ENCODE measurements around the gene SEC23A. TPM values are rescaled to one million over a fixed set of nuclear protein-coding genes. Genes with fewer than 3 reads are reported as not detected.
"Not testable (repeated sequence)": the region's sequence is repeated elsewhere in the genome, so short reads cannot be mapped to it uniquely, and the experiment has no call there.

Gene SEC23A
- polyA plus RNA-seq, 1 donor = 92.8 TPM

DNA sequence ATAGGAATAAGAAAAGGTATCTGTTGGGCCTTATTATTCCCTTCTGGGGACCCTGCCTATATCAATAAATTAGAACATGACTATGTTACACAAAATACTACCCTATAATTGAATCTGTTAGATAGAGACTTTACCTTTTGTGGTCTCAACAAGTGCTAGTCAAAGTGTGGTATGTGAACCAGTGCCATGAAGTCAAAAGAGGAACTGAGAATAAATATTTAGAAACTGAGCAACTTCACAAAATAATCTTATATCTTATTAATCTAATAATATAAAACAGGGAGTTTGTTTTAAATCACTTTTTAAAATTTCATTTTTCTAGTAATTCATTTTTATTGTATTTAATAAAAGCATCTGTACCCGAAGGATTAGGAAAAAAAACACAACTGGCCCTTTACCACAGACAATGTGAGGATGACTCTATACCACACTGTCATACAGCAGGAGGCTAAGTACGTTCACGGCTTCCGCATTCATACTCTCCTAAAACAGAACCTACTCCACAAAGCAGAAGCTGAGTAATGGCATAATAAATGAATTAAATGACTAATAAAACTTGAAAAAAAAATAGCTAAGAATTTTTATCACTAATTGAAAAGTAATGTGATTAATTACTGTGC lies 42.1 kb downstream of the SEC23A start:
- Histone ChIP-seq H3K36me3 (ENCODE audit: control insufficient read depth, insufficient read depth, low read length) (peaks cover 59% of the 10 kb centered on the region), H3K4me1 (ENCODE audit: control insufficient read depth, insufficient read depth, low read length) (no peaks in the 10 kb centered on the region), H3K4me3 (ENCODE audit: low read length) (no peak overlapping the region), H3K27me3 (ENCODE audit: control insufficient read depth, insufficient read depth, low read length) (no peaks in the 10 kb centered on the region), H3K9me3 (ENCODE audit: control insufficient read depth, low read depth, low read length) (peaks cover 15% of the 10 kb centered on the region), H3K27ac (ENCODE audit: low read length) (no peak overlapping the region)
- no peak for DNase-seq
- 96% methylated on average over 4 of the region's 4 CpGs for WGBS (ENCODE audit: insufficient coverage, low lambda C conversion rate)

GRCh38 chr14:39055786-39056474 lies 47.1 kb downstream of the SEC23A start:
- 93% methylated on average over 5 of the region's 10 CpGs for WGBS (ENCODE audit: insufficient coverage, low lambda C conversion rate)
- H3K4me3 ChIP-seq (ENCODE audit: low read length) = no peak overlapping the region
- peak in 1 of 2 donors; percentile 7 for DNase-seq
- peaks cover 25% of the 10 kb centered on the region for H3K9me3 ChIP-seq (ENCODE audit: control insufficient read depth, low read depth, low read length)
- H3K27ac ChIP-seq (ENCODE audit: low read length) = no peak overlapping the region
- H3K4me1 ChIP-seq (ENCODE audit: control insufficient read depth, insufficient read depth, low read length) = no peaks in the 10 kb centered on the region
- H3K27me3 ChIP-seq (ENCODE audit: control insufficient read depth, insufficient read depth, low read length) = no peaks in the 10 kb centered on the region
- peaks cover 74% of the 10 kb centered on the region for H3K36me3 ChIP-seq (ENCODE audit: control insufficient read depth, insufficient read depth, low read length)

GRCh38 chr14:39052869-39053454 lies 50.1 kb downstream of the SEC23A start:
- H3K27me3 ChIP-seq (ENCODE audit: control insufficient read depth, insufficient read depth, low read length); H3K4me3 ChIP-seq (ENCODE audit: low read length); DNase-seq; H3K27ac ChIP-seq (ENCODE audit: low read length); H3K4me1 ChIP-seq (ENCODE audit: control insufficient read depth, insufficient read depth, low read length): not testable (repeated sequence)
- peaks cover 25% of the 10 kb centered on the region for H3K9me3 ChIP-seq (ENCODE audit: control insufficient read depth, low read depth, low read length)
- WGBS (ENCODE audit: insufficient coverage, low lambda C conversion rate) = no CpG with 5 or more reads among the region's 5 CpGs
- H3K36me3 ChIP-seq (ENCODE audit: control insufficient read depth, insufficient read depth, low read length) = peaks cover 73% of the 10 kb centered on the region

GRCh38 chr14:39050389-39050788 lies 52.6 kb downstream of the SEC23A start:
- Histone ChIP-seq H3K4me3 (ENCODE audit: low read length) (no peak overlapping the region), H3K9me3 (ENCODE audit: control insufficient read depth, low read depth, low read length) (peaks cover 4% of the 10 kb centered on the region), H3K27me3 (ENCODE audit: control insufficient read depth, insufficient read depth, low read length) (no peaks in the 10 kb centered on the region), H3K27ac (ENCODE audit: low read length) (peak overlapping the region; percentile 31), H3K36me3 (ENCODE audit: control insufficient read depth, insufficient read depth, low read length) (peaks cover 74% of the 10 kb centered on the region), H3K4me1 (ENCODE audit: control insufficient read depth, insufficient read depth, low read length) (no peaks in the 10 kb centered on the region)
- peak; percentile 61 to 83 for DNase-seq
- no CpG with 5 or more reads among the region's 2 CpGs for WGBS (ENCODE audit: insufficient coverage, low lambda C conversion rate)

DNA sequence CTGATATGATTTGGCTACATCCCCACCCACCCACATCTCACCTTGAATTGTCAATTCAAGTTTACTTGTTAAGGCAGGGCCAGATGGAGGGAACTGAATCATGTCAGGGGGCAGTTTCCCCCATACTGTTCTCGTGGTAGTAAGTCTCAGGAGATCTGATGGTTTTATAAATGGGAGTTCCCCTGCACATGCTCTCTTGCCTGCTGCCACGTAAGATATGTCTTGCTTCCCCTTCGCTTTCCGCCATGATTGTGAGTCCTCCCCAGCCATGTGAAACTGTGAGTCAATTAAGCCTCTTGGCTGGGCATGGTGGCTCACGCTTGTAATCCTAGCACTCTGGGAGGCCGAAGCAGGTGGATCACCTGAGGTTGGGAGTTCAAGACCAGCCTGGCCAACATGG lies 57.1 kb downstream of the SEC23A start:
- not testable (repeated sequence) for H3K4me3 ChIP-seq (ENCODE audit: low read length); H3K9me3 ChIP-seq (ENCODE audit: control insufficient read depth, low read depth, low read length); H3K27me3 ChIP-seq (ENCODE audit: control insufficient read depth, insufficient read depth, low read length); H3K27ac ChIP-seq (ENCODE audit: low read length); DNase-seq; H3K4me1 ChIP-seq (ENCODE audit: control insufficient read depth, insufficient read depth, low read length)
- WGBS (ENCODE audit: insufficient coverage, low lambda C conversion rate) = no CpG with 5 or more reads among the region's 6 CpGs
- peaks cover 62% of the 10 kb centered on the region for H3K36me3 ChIP-seq (ENCODE audit: control insufficient read depth, insufficient read depth, low read length)

- H3K27ac ChIP-seq (ENCODE audit: low read length) = no peak overlapping the region
- no peaks in the 10 kb centered on the region for H3K9me3 ChIP-seq (ENCODE audit: control insufficient read depth, low read depth, low read length)
- no peaks in the 10 kb centered on the region for H3K27me3 ChIP-seq (ENCODE audit: control insufficient read depth, insufficient read depth, low read length)
- H3K36me3 ChIP-seq (ENCODE audit: control insufficient read depth, insufficient read depth, low read length) = peaks cover 65% of the 10 kb centered on the region
- DNase-seq = no peak
- WGBS (ENCODE audit: insufficient coverage, low lambda C conversion rate) = no CpG with 5 or more reads among the region's 1 CpG
- no peaks in the 10 kb centered on the region for H3K4me1 ChIP-seq (ENCODE audit: control insufficient read depth, insufficient read depth, low read length)
- H3K4me3 ChIP-seq (ENCODE audit: low read length) = no peak overlapping the region
Observed at GRCh38 chr14:39043352-39043943, 59.6 kb downstream of the SEC23A start.

- Histone ChIP-seq H3K27ac (ENCODE audit: low read length) (no peak overlapping the region), H3K4me3 (ENCODE audit: low read length) (no peak overlapping the region), H3K27me3 (ENCODE audit: control insufficient read depth, insufficient read depth, low read length) (no peaks in the 10 kb centered on the region), H3K4me1 (ENCODE audit: control insufficient read depth, insufficient read depth, low read length) (no peaks in the 10 kb centered on the region), H3K36me3 (ENCODE audit: control insufficient read depth, insufficient read depth, low read length) (peaks cover 61% of the 10 kb centered on the region), H3K9me3 (ENCODE audit: control insufficient read depth, low read depth, low read length) (no peaks in the 10 kb centered on the region)
- 100% methylated on average over 2 of the region's 2 CpGs for WGBS (ENCODE audit: insufficient coverage, low lambda C conversion rate)
- no peak for DNase-seq
Observed at GRCh38 chr14:39040529-39040928, 62.5 kb downstream of the SEC23A start.

- H3K9me3 ChIP-seq (ENCODE audit: control insufficient read depth, low read depth, low read length) = no peaks in the 10 kb centered on the region
- DNase-seq = no peak
- no peak overlapping the region for H3K27ac ChIP-seq (ENCODE audit: low read length)
- no peaks in the 10 kb centered on the region for H3K4me1 ChIP-seq (ENCODE audit: control insufficient read depth, insufficient read depth, low read length)
- H3K4me3 ChIP-seq (ENCODE audit: low read length) = no peak overlapping the region
- 100% methylated on average over 1 of the region's 2 CpGs for WGBS (ENCODE audit: insufficient coverage, low lambda C conversion rate)
- no peaks in the 10 kb centered on the region for H3K27me3 ChIP-seq (ENCODE audit: control insufficient read depth, insufficient read depth, low read length)
- H3K36me3 ChIP-seq (ENCODE audit: control insufficient read depth, insufficient read depth, low read length) = peaks cover 59% of the 10 kb centered on the region
Observed at GRCh38 chr14:39038542-39038941, 64.5 kb downstream of the SEC23A start.

GRCh38 chr14:39036760-39037159 lies 66.3 kb downstream of the SEC23A start:
- H3K9me3 ChIP-seq (ENCODE audit: control insufficient read depth, low read depth, low read length) = no peaks in the 10 kb centered on the region
- WGBS (ENCODE audit: insufficient coverage, low lambda C conversion rate) = 95% methylated on average over 5 of the region's 5 CpGs
- H3K27me3 ChIP-seq (ENCODE audit: control insufficient read depth, insufficient read depth, low read length) = no peaks in the 10 kb centered on the region
- H3K27ac ChIP-seq (ENCODE audit: low read length) = no peak overlapping the region
- H3K4me3 ChIP-seq (ENCODE audit: low read length) = no peak overlapping the region
- no peaks in the 10 kb centered on the region for H3K4me1 ChIP-seq (ENCODE audit: control insufficient read depth, insufficient read depth, low read length)
- DNase-seq = no peak
- peaks cover 52% of the 10 kb centered on the region for H3K36me3 ChIP-seq (ENCODE audit: control insufficient read depth, insufficient read depth, low read length)

GRCh38 chr14:39035336-39035735 lies 67.7 kb downstream of the SEC23A start:
- Histone ChIP-seq H3K4me3 (ENCODE audit: low read length) (no peak overlapping the region), H3K27me3 (ENCODE audit: control insufficient read depth, insufficient read depth, low read length) (no peaks in the 10 kb centered on the region), H3K9me3 (ENCODE audit: control insufficient read depth, low read depth, low read length) (no peaks in the 10 kb centered on the region), H3K4me1 (ENCODE audit: control insufficient read depth, insufficient read depth, low read length) (no peaks in the 10 kb centered on the region), H3K27ac (ENCODE audit: low read length) (no peak overlapping the region), H3K36me3 (ENCODE audit: control insufficient read depth, insufficient read depth, low read length) (peaks cover 52% of the 10 kb centered on the region)
- no peak for DNase-seq
